ENCODE measurements around the gene TNPO3.

Gene TNPO3

DNA sequence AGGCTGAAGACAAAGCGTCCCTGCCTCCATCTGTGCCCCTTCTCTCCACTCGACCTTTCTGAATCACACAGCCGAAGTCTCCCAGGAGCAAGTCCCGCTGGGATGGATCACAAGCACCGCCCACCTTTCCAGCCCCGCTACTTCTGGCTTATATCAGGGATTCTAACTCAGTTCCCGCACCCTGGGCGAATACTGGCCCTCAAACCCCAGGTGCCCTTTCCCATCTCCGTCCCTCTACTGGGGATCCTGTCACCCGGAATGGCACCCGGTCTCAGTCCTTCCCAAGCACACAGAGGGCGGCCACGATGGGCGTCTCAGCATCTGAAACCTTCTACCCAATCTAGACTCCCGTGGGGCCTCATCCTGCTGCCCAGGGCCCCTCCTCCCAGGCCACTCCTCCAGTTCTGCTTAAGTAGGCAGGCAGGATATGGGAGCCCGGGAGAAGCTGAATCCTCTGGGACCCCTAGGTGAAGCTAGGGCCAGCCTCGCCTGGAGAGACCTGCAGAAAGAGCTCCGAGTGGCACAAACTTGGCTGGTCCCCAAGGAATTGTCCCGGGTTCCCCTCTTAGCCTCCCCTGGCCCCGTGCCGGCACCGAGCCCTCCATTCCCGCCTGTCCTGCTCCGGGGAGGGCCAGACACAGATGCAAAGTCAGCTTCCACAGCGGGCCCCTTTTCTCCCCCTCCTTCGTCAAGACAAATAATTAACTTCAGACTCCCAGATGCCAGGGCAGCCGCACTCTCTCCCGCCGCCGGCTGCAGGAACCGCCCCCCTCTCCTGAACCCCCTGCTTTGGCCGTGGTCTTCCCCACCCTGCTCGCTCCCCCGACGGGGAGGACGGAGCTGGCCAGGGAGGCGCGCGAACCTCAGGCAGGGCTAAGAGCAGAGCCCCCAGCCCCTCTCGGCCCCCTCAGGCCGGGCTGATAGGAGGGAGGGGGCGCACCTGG, 145.0 kb downstream of the TNPO3 start:
- peak; percentile 64 for DNase-seq (ENCODE audit: low read depth, low spot score)

DNA sequence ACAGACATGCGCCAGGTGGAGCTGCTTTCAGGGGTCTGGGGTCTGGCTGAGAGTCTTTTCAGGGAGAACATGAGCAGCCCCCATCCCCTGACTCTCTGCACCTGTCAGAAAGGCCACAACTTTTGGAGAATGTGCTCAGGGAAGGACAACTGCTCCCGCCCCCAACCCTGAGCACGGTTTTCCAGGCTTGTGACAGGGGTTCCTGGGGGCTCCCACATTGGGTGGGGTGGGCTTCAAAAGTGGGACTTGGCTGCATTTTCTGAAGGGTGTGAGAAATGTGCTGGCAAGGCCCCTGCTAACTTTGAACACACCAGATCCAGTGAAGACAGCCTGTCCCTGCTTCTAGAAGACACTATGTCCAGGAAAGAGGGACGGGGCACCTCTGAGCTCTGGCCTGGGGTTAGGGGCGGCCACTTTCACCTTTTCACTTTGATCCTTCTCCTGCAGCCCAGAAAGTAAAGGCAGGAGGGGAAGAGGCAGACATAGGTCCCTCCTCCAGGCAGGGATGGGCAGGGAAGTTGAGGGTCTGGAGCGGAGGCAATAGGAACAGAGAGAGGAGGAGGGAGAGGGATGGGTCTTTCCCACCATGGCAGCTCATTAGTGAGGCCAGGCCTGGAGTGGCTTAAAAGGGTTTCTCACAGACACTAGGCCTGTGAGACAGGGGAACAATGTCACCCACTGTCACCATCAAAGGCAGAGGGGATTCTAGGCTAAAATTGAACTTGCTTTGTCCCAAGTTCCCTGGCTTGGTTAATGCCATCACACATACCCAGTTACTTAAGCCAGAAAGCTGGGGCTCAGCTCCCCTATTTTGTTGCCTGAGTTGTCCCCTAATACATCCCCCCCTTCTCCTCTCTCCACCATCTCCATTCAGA, 145.9 kb downstream of the TNPO3 start:
- DNase-seq (ENCODE audit: low read depth, low spot score): no peak

DNA sequence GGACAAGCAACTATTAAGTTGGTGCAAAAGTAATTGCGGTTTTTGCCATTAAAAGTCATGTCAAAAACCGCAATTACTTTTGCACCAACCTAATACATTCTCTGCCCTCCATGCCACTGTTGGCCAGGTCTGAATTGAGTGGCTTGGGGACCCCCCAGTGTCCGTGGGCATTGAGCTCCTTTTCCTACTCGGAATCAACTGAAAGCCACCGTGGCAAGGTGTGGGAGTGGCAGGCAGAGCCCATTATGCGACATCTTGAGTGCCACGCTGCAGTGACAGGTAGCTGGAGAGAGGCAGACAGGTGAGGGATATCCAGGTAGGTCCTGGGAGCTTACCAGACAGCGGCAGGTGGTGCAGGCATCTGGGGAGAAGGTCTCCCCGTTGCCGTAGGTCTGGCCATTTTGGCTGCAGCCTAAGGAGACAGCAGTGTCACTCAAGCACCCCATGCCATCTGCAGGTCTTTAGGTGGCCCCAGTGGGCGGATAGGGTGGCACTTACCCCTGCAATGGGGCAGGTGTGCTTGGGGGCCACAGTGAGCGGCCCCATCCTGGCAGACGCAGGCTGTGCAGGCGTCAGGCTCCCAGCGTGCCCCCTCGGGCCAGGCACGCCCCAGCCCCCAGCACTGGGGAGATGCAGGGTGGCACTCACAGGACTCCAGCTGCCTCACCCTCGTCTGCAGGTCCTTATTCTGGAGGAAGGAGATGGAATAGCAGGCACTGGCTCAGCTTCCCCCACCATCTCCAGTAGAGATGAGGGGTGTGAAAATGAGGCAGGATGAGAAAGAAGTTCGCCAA, 147.9 kb downstream of the TNPO3 start:
- DNase-seq (ENCODE audit: low read depth, low spot score): no peak

DNA sequence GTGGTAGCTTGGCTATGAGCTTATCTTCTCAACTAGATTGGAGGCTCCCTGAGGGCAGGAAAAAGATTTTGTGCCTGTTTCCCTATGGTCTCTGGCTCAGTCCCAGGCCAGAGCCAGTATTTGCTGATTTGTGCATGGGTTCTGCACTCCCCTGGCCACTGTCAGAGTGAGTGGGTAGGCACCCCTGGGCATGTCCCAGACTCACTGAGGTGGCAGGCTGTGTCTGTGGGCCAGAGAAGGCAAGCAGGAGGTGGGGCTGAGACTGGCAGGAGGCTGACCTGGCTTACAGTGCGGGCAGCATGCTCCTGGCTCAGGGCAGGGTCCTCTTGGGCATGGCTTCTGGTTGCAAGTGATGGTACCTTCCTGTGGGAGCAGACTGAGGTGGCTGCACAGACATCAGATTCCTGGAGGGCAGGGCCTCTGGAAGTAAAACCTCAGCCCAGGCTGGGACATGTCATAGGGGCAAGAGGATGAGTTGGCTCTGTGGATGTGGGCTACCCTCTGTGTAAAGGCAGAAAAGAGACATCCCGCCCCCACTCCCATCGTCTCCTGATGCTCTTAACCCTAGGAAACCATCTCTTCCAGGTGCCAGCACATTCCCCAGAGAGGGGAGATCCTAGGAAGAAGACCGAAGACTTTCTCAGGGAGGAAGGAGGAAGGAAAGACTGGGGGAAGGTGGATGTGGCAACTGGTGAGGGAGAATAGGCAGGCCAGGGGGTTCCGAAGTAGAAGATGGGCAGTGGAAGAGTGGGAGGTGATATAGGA, 148.7 kb downstream of the TNPO3 start:
- no peak for DNase-seq (ENCODE audit: low read depth, low spot score)

DNA sequence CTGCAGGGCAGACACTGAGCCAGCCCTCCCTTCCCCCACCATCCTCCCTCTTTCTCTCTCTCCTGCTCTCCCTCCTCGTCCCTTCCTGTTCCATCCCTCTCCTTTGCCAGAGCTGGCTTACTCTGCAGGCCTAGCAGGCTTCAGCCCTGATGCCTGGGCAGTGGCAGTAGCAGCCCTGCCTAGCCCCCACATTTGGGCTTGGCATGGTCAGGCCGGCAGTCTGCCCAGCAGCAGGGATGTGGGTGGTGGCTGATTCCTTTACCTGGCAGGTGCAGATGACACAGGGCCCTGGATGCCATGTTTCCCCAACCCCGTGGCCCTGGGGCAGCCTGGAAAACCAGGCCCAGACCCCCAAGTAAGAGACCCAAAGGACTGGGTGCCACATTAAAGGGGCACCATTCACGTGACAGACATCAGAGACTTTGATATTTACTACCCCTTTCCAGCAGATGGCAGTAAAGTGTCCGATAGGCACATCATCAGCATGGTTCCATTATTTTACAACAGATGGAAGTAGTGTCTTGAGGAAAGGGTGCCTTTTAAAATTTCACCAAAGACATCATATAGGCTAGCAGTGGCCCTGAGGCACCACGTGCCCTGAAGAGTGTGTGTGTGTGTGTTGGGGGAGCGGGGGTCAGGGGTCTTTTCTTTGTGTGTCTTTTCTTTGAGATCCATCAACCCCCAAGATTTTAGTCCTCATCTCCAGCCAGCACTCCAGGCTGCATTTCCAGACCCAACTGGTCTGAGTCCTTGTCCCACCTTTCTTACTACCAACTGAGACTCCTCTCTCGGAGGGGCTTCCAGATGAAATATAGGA, 150.3 kb downstream of the TNPO3 start:
- DNase-seq (ENCODE audit: low read depth, low spot score): peak; percentile 71
